GM12878 (cell line): ENCODE data around the gene CRNKL1. TPM values are rescaled to one million over a fixed set of nuclear protein-coding genes. Genes with fewer than 3 reads are reported as not detected.

Experiments
- ATAC-seq: fragments of 200-7000 bp; cut with Tn5 transposase; 3 replicates; pipeline ENCODE4 v1.9.1; 2020; ENCODE audit warnings: mild to moderate bottlenecking, moderate library complexity
- BruUV-seq: library from RNA; stranded (reverse); fragments of 400-500 nt; replicated peaks from 2 replicates; lab custom pipeline; 2021; lab: Mats Ljungman, UMichigan
- CTCF ChIA-PET: fragments of 300-600 bp; sonication (Branson Sonifier 250); formaldehyde crosslinking; extraction: SDS; loops from one replicate; lab custom pipeline; 2021; ENCODE audit warnings: inconsistent platforms; lab: Yijun Ruan, JAX
- POLR2A ChIA-PET: fragments of 350-600 bp; formaldehyde crosslinking; extraction: SDS; loops from one replicate; lab custom pipeline; 2021; ENCODE audit warnings: inconsistent platforms; lab: Charles Lee
- RAD21 ChIA-PET: fragments of 300-600 bp; sonication (Branson Sonifier 250); formaldehyde crosslinking; loops from one replicate; lab custom pipeline; 2023; ENCODE audit warnings: antibody characterized with exemption; ENCODE audit not compliant: unreplicated experiment; lab: Charles Lee
- SMC1A ChIA-PET: fragments of 300-600 bp; sonication (Branson Sonifier 250); formaldehyde crosslinking; loops from one replicate; lab custom pipeline; 2023; ENCODE audit not compliant: unreplicated experiment, uncharacterized antibody; lab: Charles Lee
- DNase-seq: peaks from one replicate; pipeline ENCODE4 v3.0.0-alpha.2; 2011; ENCODE audit warnings: low read depth, low spot score
- FAIRE-seq: peaks from 3 replicates; lab custom pipeline; 2011; peaks lifted over from hg19 to GRCh38; lab: Jason Lieb, UNC
- H2AFZ ChIP-seq: 2 replicates; pipeline ENCODE4 v1.6.0; 2011; ENCODE audit warnings: low read depth, low read length, control low read depth; ENCODE audit not compliant: control insufficient read depth
- H3K27ac ChIP-seq: 2 replicates; pipeline ENCODE4 v1.5.1; 2011; ENCODE audit warnings: control low read depth; ENCODE audit not compliant: control insufficient read depth, insufficient read depth
- H3K27me3 ChIP-seq, 2 experiments: replicated peaks in 1 of 2; 2 replicates each; pipeline versions ENCODE4 v1.6.0 to v1.6.1; 2011; ENCODE audit warnings: low read length in 1 of 2; ENCODE audit not compliant: control insufficient read depth in 2 of 2, insufficient read depth in 2 of 2
- H3K36me3 ChIP-seq, 2 experiments: 2 replicates each; pipeline ENCODE4 v1.5.1; 2011; ENCODE audit warnings: low read length in 1 of 2; ENCODE audit not compliant: control insufficient read depth in 2 of 2, insufficient read depth in 2 of 2
- H3K4me1 ChIP-seq: 2 replicates; pipeline ENCODE4 v1.6.1; 2011; ENCODE audit warnings: mild to moderate bottlenecking, low read length, moderate library complexity, mixed read lengths; ENCODE audit not compliant: control insufficient read depth, insufficient read depth
- H3K4me2 ChIP-seq: 2 replicates; pipeline ENCODE4 v1.6.0; 2011; ENCODE audit warnings: control low read depth; ENCODE audit not compliant: control insufficient read depth, insufficient read depth
- H3K4me3 ChIP-seq: fragments of 200-600 bp; sonication (generic); 2 replicates; pipeline ENCODE4 v1.5.1; 2016
- H3K79me2 ChIP-seq: 2 replicates; pipeline ENCODE4 v1.6.0; 2011; ENCODE audit warnings: low read length; ENCODE audit not compliant: control insufficient read depth, insufficient read depth
- H3K9ac ChIP-seq: 2 replicates; pipeline ENCODE4 v1.8.0; 2011; ENCODE audit warnings: low read length, control low read depth, mixed read lengths; ENCODE audit not compliant: control insufficient read depth, insufficient read depth
- H3K9me3 ChIP-seq: replicated peaks from 3 replicates; pipeline ENCODE4 v1.5.1; 2011; ENCODE audit warnings: mild to moderate bottlenecking, low read length; ENCODE audit not compliant: control insufficient read depth, insufficient read depth
- H4K20me1 ChIP-seq: 2 replicates; pipeline ENCODE4 v1.6.0; 2011; ENCODE audit not compliant: control insufficient read depth, insufficient read depth
- CREM ChIP-seq: IDR thresholded peaks from 2 replicates; pipeline ENCODE4 v1.6.1; 2014; ENCODE audit warnings: antibody characterized with exemption, low read depth
- FOXM1 ChIP-seq: IDR thresholded peaks from 2 replicates; pipeline ENCODE4 v1.6.1; 2012; ENCODE audit warnings: low read depth, mild to moderate bottlenecking, inconsistent platforms, low read length, moderate library complexity
- SMAD1 ChIP-seq: fragments of 450-650 bp; IDR thresholded peaks from 2 replicates; pipeline ENCODE4 v1.6.1; 2018; ENCODE audit warnings: mild to moderate bottlenecking, low read depth; ENCODE audit not compliant: partially characterized antibody
- TCF12 ChIP-seq: IDR thresholded peaks from 2 replicates; pipeline ENCODE4 v1.6.1; 2011; ENCODE audit warnings: low read depth, mild to moderate bottlenecking, low read length
- ZNF207 ChIP-seq: fragments of 450-650 bp; IDR thresholded peaks from 2 replicates; pipeline ENCODE4 v1.6.1; 2014; ENCODE audit warnings: antibody characterized with exemption, mild to moderate bottlenecking, borderline replicate concordance
- WGBS: methylation state at CpG from one replicate; pipeline ENCODE4 v1.1.6; 2016; ENCODE audit warnings: low lambda C conversion rate; ENCODE audit not compliant: insufficient replicate concordance, insufficient coverage; ENCODE audit errors: missing lambda C conversion rate; 5-methylcytosine and 5-hydroxymethylcytosine counted together
- in situ Hi-C: fragments of 300-500 bp; cut with MboI; formaldehyde crosslinking; loops from 9 replicates; pipeline ENCODE4 v1.14.3; 2018; ENCODE audit warnings: mixed read lengths
- intact Hi-C: fragments of 100-400 bp; cut with micrococcal nuclease; formaldehyde crosslinking; loops from one replicate; pipeline ENCODE4 v1.14.2; 2022; ENCODE audit not compliant: unreplicated experiment
- polyA plus RNA-seq, 11 experiments: library from polyadenylated mRNA; depleted of rRNA in 4 of 11; unstranded in 6 of 11; stranded (reverse) in 5 of 11; fragments of >200 nt; fragmentation: Nextera tagmentation in 4 of 11; fragmentation: Illumina TruSeq in 1 of 11; extraction: Ambion mirVana in 4 of 11; extraction: Trizol in 1 of 11; gene quantifications; 1 replicate in 1 of 11; 2 replicates in 10 of 11; pipeline versions ENCODE4 v1.2.1 to v1.2.3, GENCODE V29; 2011 to 2016; ENCODE audit warnings: inconsistent platforms in 2 of 11, missing spikeins in 2 of 11, low read depth in 1 of 11
- total RNA-seq, 4 experiments: library from RNA; depleted of rRNA in 3 of 4; stranded (reverse); fragments of >200 nt in 3 of 4; fragmentation: Illumina TruSeq in 1 of 4; extraction: Trizol in 1 of 4; gene quantifications; 2 replicates each; pipeline versions ENCODE4 v1.2.1 to v1.2.3, GENCODE V29; 2013 to 2021
- TF ChIP-seq, protein P1 (sequence below): fragments of 450-650 bp; formaldehyde crosslinking; IDR thresholded peaks from 2 replicates; pipeline ENCODE4 v1.4.0; 2020; ENCODE audit warnings: mild to moderate bottlenecking, moderate library complexity
- TF ChIP-seq, protein P2 (sequence below): fragments of 450-650 bp; IDR thresholded peaks from 2 replicates; pipeline ENCODE4 v1.6.1; 2016; ENCODE audit warnings: mild to moderate bottlenecking
- TF ChIP-seq, protein P3 (sequence below): IDR thresholded peaks from 2 replicates; pipeline ENCODE4 v1.6.1; 2012; ENCODE audit warnings: low read depth, low read length, improper control_type of control experiment
- TF ChIP-seq, protein P4 (sequence below): fragments of 450-650 bp; IDR thresholded peaks from 2 replicates; pipeline ENCODE4 v1.6.1; 2016; ENCODE audit warnings: mild to moderate bottlenecking, moderate library complexity, borderline replicate concordance
- TF ChIP-seq, protein P5 (sequence below): IDR thresholded peaks from 2 replicates; pipeline ENCODE4 v1.6.1; 2011; ENCODE audit warnings: mild to moderate bottlenecking, low read depth, low read length, moderate library complexity; ENCODE audit not compliant: insufficient replicate concordance
- TF ChIP-seq, protein P6 (sequence below): IDR thresholded peaks from 2 replicates; pipeline ENCODE4 v1.6.1; 2011; ENCODE audit warnings: low read depth, mild to moderate bottlenecking, low read length, moderate library complexity, borderline replicate concordance; ENCODE audit errors: extremely low read depth

The CRNKL1 gene
- total and polyA plus RNA-seq, 10 of the 15 experiments (the other 5 are each of a cell fraction or from before 2014, with no cell fraction given), result 9.5 to 28.4 (median 17.5) TPM

DNA sequence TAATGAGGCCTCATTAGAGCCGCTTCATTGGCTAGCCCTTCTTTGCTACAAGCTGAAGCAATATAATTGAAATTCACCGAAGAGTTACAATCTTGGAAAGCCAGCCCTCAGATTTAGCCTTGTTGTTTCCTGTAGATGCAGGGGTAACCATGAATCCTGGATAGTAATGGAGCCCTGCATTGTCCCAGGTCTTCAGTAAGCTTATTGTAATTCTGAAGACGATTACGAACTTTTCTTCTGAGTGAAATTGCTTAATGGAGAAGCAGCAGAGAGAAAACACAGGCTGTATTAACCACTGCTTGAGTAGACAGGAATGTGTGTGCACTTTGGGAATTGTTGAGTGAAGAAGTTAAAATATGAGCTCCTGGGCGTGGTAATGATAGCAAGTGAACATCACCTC, 61.4 kb downstream of the CRNKL1 start:
- CTCF ChIA-PET, result interaction anchor here (0.7 to 7.5 kb wide), 6 partner anchors 14 to 207 kb away, joined by 3 to 77 read pairs (median 3); no protein-coding TSS in a partner anchor
- Histone ChIP-seq H3K9ac (no peak overlapping the region), H3K36me3 (no peaks in the 10 kb centered on the region), H3K4me3 (no peak overlapping the region), H2AFZ (no peak overlapping the region), H3K27me3 (no peaks in the 10 kb centered on the region), H3K27ac (no peak overlapping the region), H3K79me2 (no peaks in the 10 kb centered on the region), H4K20me1 (no peaks in the 10 kb centered on the region), H3K4me1 (no peaks in the 10 kb centered on the region), H3K9me3 (no peaks in the 10 kb centered on the region), H3K4me2 (no peak overlapping the region)
- intact Hi-C loops (no loop called here), in situ Hi-C loops (no loop called here)
- no TSS peak for BruUV-seq
- POLR2A ChIA-PET, result no interaction called here
- 57% methylated on average over 5 of the region's 5 CpGs for WGBS
- RAD21 ChIA-PET, result interaction anchor here (1.1 to 4.1 kb wide), 5 partner anchors 45 to 206 kb away, joined by 3 to 23 read pairs (median 4); no protein-coding TSS in a partner anchor
- ATAC-seq, result no peak
- no peak for FAIRE-seq
- no peak for DNase-seq
- SMC1A ChIA-PET, result interaction anchor here (0.9 to 6.4 kb wide), 8 partner anchors 14 to 283 kb away, joined by 3 to 67 read pairs (median 3); no protein-coding TSS in a partner anchor
- TF ChIP-seq FOXM1 (no peak), TCF12 (no peak), CREM (no peak), ZNF207 (no peak), SMAD1 (no peak)
- TF ChIP-seq, protein P1, sequence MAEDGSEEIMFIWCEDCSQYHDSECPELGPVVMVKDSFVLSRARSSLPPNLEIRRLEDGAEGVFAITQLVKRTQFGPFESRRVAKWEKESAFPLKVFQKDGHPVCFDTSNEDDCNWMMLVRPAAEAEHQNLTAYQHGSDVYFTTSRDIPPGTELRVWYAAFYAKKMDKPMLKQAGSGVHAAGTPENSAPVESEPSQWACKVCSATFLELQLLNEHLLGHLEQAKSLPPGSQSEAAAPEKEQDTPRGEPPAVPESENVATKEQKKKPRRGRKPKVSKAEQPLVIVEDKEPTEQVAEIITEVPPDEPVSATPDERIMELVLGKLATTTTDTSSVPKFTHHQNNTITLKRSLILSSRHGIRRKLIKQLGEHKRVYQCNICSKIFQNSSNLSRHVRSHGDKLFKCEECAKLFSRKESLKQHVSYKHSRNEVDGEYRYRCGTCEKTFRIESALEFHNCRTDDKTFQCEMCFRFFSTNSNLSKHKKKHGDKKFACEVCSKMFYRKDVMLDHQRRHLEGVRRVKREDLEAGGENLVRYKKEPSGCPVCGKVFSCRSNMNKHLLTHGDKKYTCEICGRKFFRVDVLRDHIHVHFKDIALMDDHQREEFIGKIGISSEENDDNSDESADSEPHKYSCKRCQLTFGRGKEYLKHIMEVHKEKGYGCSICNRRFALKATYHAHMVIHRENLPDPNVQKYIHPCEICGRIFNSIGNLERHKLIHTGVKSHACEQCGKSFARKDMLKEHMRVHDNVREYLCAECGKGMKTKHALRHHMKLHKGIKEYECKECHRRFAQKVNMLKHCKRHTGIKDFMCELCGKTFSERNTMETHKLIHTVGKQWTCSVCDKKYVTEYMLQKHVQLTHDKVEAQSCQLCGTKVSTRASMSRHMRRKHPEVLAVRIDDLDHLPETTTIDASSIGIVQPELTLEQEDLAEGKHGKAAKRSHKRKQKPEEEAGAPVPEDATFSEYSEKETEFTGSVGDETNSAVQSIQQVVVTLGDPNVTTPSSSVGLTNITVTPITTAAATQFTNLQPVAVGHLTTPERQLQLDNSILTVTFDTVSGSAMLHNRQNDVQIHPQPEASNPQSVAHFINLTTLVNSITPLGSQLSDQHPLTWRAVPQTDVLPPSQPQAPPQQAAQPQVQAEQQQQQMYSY (CRISPR knock-in tag), result no peak
- TF ChIP-seq, protein P2, sequence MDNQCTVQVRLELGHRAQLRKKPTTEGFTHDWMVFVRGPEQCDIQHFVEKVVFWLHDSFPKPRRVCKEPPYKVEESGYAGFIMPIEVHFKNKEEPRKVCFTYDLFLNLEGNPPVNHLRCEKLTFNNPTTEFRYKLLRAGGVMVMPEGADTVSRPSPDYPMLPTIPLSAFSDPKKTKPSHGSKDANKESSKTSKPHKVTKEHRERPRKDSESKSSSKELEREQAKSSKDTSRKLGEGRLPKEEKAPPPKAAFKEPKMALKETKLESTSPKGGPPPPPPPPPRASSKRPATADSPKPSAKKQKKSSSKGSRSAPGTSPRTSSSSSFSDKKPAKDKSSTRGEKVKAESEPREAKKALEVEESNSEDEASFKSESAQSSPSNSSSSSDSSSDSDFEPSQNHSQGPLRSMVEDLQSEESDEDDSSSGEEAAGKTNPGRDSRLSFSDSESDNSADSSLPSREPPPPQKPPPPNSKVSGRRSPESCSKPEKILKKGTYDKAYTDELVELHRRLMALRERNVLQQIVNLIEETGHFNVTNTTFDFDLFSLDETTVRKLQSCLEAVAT, result no peak
- TF ChIP-seq, protein P3, sequence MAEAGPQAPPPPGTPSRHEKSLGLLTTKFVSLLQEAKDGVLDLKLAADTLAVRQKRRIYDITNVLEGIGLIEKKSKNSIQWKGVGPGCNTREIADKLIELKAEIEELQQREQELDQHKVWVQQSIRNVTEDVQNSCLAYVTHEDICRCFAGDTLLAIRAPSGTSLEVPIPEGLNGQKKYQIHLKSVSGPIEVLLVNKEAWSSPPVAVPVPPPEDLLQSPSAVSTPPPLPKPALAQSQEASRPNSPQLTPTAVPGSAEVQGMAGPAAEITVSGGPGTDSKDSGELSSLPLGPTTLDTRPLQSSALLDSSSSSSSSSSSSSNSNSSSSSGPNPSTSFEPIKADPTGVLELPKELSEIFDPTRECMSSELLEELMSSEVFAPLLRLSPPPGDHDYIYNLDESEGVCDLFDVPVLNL, result no peak
- TF ChIP-seq, protein P4, sequence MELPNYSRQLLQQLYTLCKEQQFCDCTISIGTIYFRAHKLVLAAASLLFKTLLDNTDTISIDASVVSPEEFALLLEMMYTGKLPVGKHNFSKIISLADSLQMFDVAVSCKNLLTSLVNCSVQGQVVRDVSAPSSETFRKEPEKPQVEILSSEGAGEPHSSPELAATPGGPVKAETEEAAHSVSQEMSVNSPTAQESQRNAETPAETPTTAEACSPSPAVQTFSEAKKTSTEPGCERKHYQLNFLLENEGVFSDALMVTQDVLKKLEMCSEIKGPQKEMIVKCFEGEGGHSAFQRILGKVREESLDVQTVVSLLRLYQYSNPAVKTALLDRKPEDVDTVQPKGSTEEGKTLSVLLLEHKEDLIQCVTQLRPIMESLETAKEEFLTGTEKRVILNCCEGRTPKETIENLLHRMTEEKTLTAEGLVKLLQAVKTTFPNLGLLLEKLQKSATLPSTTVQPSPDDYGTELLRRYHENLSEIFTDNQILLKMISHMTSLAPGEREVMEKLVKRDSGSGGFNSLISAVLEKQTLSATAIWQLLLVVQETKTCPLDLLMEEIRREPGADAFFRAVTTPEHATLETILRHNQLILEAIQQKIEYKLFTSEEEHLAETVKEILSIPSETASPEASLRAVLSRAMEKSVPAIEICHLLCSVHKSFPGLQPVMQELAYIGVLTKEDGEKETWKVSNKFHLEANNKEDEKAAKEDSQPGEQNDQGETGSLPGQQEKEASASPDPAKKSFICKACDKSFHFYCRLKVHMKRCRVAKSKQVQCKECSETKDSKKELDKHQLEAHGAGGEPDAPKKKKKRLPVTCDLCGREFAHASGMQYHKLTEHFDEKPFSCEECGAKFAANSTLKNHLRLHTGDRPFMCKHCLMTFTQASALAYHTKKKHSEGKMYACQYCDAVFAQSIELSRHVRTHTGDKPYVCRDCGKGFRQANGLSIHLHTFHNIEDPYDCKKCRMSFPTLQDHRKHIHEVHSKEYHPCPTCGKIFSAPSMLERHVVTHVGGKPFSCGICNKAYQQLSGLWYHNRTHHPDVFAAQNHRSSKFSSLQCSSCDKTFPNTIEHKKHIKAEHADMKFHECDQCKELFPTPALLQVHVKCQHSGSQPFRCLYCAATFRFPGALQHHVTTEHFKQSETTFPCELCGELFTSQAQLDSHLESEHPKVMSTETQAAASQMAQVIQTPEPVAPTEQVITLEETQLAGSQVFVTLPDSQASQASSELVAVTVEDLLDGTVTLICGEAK, result no peak
- TF ChIP-seq, protein P5, sequence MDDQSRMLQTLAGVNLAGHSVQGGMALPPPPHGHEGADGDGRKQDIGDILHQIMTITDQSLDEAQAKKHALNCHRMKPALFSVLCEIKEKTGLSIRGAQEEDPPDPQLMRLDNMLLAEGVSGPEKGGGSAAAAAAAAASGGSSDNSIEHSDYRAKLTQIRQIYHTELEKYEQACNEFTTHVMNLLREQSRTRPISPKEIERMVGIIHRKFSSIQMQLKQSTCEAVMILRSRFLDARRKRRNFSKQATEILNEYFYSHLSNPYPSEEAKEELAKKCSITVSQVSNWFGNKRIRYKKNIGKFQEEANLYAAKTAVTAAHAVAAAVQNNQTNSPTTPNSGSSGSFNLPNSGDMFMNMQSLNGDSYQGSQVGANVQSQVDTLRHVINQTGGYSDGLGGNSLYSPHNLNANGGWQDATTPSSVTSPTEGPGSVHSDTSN, result no peak
- TF ChIP-seq, protein P6, sequence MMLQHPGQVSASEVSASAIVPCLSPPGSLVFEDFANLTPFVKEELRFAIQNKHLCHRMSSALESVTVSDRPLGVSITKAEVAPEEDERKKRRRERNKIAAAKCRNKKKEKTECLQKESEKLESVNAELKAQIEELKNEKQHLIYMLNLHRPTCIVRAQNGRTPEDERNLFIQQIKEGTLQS, result no peak
